DMS114 treated with DMSO at 0.1 percent for 48 hours (cell line): ENCODE measurements around the gene HDAC9.

Experiments
- DNase-seq: peaks from one replicate; lab custom pipeline; 2025; ENCODE audit not compliant: unreplicated experiment; lab: John Stamatoyannopoulos, UW

HDAC9 gene

GRCh38 chr7:18873734-18874336, 378.3 kb downstream of the HDAC9 start:
- peak; percentile 16 for DNase-seq

- no peak for DNase-seq
Measured at GRCh38 chr7:18874880-18875279, 379.3 kb downstream of the HDAC9 start.

DNA sequence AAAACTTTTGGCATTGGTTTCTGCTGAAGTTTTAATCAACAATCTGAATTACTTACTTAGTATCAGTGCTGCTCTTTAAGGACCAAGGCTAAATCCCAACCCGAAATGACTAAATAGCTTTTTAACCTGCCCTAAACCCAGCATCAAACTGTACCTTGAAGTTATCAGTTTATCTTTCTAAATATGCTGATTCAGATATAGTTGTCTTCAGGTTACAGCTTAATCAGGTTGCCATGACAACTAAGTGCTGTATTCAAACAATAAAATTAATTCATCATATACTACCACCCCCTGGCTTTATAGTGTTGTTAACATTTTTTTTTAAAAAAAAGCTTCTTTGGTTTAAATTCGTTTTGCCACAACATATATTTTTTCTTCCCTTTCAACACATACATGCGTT, 382.3 kb downstream of the HDAC9 start:
- no peak for DNase-seq

- no peak for DNase-seq
Measured at GRCh38 chr7:18886832-18887231, 391.3 kb downstream of the HDAC9 start.

DNA sequence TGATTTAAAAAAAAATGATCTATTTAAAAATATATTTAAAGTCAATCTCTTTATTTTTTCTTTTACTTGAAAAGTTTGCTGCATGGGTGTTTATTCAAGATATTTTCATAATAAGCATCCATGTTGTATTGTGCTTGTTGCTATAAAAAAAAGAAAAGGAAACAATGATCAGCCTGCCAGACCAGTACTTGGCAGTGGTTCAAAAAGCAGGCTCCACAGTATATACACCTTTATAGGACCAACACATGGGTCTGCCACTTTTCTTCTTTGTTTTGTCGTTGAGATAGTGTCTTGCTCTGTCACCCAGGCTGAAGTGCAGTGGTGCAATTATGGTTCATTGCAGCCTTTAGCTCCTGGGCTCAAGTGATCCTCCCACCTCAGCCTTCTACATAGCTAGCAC, 393.9 kb downstream of the HDAC9 start:
- DNase-seq, result no peak

GRCh38 chr7:18890134-18890533, 394.6 kb downstream of the HDAC9 start:
- no peak for DNase-seq

DNA sequence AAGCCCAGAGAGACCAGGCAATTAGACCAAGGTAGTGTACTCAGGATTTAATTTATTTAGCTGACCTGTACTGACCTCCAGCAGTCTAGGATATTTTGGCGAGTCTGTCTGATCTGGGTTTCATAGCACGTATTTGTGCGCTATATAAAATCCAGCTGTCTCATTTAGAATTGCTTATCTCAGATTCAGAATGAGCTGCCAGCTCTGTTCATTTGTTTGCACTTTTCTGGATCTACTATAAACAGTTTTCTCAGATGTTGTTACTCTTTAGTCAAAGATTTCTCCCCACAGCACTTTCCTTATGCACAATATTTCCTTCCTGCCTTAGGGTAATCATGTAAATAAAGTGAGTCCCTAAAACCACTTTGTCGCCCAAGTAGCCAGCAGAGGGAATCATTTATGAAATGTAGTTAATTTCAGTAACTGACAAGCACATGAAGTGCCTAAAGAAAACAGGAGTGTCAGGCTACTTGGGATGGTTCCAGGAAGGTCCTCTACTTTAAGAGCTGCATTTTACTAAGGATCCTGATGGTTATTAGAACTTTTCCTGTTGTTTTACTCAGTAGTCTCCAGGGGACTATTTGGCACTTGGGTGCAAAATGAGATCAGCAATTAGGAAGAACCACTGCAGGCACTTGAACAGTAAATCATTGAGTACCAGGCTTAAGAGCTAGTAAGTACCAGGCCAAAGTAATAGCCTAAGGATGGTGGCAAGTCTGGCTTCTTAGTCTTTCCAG, 395.5 kb downstream of the HDAC9 start:
- DNase-seq, result no peak

DNA sequence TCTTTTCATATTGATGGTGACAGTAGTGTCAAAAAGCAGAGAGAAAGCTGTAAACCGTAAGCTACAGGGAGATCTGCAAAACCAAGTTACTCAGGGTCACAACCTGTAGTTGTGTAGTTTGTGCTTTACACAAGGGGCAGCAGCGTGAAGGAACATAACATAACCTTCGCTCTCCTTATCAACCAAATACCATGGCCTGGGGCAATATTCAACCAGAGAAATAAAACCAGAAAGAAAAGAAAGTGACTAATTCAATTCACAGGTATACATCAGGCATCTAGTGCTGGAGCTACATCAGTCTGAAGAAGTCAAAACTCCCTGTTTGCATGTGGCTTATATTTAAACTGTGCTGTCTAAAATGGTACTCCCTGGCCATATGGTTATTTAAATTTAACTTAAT, 397.6 kb downstream of the HDAC9 start:
- no peak for DNase-seq

GRCh38 chr7:18894155-18894554, 398.6 kb downstream of the HDAC9 start:
- DNase-seq, result no peak

GRCh38 chr7:18895456-18895855, 399.9 kb downstream of the HDAC9 start:
- DNase-seq, result no peak

DNA sequence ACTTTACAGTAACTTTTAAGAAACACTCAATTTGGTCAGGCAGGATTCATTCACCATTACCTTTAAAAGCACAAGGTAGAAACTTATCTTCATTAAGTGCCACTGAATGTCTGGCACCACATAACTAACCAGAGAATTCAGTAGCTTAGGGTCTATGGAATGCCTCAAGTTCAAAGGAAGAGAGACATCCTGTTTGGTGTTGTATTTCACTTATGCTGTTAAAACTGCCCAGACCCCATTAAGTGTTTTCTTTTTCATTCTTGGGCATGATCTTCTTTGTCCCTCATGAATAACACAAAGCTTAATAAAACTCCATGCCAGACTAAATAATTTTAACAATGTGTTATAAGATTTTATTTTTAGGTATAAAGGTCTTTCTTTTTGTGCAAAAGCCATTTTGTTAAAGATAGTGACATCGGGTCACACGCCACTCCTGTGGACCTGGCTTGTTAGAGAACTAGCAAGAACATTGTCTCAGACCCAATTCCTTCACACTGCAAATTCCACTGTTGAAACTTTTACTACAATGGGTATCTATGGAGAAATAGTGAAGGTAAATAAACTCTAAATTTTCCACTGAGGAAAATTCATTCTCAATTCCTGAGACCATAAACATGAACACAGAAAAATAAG, 400.9 kb downstream of the HDAC9 start:
- peak; percentile 67 for DNase-seq

DNA sequence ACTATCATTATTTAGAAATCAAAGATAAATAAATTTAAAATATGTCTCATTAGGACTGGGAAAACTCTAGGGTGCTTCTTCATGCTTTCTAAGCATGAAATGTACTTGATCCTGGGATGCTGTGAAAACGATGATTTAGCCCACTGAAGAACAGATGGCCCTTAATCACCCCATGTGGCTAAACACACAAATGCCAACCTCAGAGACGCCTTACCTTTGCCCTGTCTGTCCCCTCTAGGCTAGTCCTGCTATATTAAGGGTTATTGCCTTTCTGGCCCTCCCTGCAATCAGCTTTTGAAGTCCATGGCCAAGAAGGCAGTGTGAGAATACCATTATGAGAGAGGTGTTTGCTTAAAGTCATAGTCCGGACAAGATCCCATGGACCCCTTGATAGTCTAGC, 404.7 kb downstream of the HDAC9 start:
- DNase-seq, result peak; percentile 20

DNA sequence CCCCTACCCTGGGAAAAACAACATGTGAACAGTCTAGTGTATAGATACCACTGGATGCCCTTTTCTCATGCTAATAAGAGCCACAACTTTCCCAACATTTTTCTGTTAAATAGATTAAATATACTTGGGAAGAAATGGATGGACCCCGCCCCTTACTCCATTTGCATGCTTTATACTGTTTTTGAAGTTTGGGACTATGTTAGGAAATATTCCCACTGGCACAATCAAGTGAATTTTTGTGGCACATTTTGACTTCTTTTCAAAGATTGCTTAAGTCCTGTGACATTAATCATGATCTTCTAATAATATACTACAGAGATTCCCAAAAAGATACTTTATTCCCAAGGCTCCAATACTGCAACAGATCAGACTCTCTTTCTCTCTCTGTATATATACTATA, 405.3 kb downstream of the HDAC9 start:
- no peak for DNase-seq

DNA sequence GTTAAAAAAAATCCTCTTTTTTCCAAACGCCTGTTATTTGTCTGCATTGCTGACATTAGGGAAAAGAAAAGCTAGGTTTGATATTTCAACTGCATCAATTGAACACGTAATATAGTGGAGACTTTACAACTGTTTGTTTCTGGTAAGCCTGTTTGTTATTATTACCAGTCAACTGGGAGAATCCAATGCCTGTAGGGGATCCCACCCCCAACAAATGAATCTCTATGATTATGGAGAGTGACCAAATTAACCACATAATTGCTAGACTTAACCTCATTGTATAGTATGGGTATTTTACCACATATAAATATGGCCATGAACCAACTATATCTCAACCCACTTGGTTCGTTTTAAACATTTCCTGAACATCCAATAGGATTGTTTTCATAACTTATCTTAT, 405.8 kb downstream of the HDAC9 start:
- DNase-seq, result no peak

- DNase-seq, result no peak
Measured at GRCh38 chr7:18901982-18902421, 406.5 kb downstream of the HDAC9 start.

DNA sequence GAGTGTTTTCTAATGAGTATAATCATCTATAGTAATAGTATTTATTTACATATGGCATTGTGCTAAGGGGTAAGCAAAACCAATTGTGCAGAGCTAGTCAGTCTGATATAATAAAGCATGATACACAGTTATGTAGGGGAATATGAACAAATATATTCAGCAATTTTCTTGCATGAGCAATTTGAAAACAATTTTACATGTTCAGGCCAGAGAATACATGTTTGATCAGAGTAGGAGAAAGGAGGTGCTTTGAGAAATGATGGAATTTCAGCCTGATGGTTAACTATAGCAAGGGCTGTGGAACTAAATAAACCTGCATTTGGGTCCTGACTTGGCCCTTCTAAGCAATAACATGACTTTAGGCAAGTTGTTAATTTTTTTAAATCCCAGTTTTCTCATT, 407.3 kb downstream of the HDAC9 start:
- DNase-seq, result no peak

DNA sequence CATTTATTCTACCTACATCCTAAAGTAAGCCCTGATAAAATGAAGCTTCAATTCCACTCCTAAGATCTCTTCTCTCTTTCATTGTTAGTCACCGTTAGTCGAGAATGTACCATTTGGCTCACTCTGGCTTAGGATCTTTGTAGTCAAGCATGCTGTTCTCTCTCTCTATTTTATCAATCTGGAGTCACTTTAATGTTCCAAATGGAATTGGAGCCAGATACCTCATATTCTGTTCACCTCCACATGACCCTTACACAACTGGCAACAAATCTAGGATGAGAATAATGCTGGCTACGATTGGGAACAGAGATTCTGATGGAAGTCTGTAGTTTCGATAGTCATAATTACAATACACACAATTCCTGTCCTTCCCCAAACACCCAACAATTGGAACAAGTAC, 408.1 kb downstream of the HDAC9 start:
- DNase-seq, result no peak

- DNase-seq, result no peak
Measured at GRCh38 chr7:18905316-18905943, 409.9 kb downstream of the HDAC9 start.

- DNase-seq, result no peak
Measured at GRCh38 chr7:18906901-18907300, 411.4 kb downstream of the HDAC9 start.

GRCh38 chr7:18913106-18913505, 417.6 kb downstream of the HDAC9 start:
- DNase-seq, result no peak

DNA sequence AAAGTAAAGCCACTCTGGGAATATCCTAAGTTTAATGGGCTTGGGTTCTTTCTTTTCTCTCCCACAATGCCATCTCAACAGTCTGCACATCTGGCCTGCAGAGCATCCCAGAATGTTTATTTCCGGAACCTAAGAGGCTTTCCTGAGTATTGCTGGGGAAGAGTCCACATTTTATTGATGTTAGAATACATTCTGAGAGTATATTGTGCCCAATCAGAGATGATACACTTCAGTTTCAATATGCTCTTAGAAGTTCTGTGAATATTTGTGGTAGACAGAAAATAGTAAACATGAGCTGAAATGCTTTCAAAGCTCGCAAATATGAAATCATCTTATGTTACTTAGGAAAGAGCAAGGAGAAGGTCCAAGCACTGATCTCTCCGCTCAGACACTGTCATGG, 421.3 kb downstream of the HDAC9 start:
- no peak for DNase-seq

DNA sequence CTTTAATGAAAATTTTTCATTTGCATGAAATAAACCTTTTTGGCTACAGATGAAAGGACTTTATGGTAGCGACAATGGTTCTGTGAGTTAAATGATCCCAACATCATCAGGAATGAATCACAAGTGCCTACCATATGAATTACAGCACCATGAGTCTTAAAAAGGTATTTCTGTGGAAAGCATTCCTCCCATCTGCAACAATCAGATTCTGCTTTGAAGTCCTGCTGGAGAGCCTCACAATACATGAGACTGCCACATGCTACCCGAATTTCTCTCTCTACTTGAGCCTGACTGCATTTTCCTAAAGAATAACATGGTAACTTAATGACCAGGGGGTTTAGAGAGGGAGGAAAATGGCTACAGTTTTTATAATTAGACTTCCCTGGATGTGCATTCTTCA, 431.6 kb downstream of the HDAC9 start:
- no peak for DNase-seq
